Measurements from ENCODE around the gene TAOK2.
"Not testable (repeated sequence)": the region's sequence is repeated elsewhere in the genome, so short reads cannot be mapped to it uniquely, and the experiment has no call there.

Gene TAOK2

DNA sequence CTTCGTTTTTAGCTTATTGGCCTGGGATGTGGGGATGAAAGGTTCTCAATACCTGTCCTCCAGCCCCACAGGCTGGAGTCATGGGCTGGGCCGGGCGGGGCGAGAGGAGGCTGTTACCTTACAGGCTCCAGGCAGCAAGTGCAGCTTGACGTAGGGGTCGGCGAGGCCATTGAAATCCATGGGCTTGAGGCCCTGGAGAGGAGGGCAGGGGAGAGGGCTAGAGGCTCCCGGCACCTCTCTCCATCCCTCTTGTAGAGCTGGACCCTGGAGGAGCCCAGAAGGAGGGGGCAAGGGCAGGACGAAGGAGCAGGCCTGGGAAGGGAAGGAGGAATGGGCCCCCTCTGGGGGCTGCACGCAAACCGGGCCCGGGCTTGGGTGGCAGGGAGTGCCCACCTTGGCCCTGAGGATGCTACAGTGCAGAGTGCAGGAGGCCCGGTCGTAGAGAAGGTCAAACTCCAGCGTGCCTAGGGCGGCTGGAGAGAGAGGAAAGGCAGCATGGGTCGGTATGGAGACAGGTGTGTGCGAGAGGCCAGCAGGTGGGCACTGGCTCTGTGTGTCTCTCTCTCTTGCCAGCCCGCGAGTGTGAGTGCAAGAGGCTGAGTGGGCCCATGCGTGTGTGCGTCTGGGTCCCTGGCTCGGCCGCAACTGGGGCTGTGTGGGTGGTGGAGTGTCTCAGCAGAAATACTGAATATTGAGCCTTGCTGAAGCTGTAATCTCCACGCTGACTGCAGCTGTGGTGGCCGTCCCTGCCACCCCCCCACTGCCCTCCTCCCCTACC is 35.6 kb downstream of the TAOK2 start:
- H3K36me3 ChIP-seq (ENCODE audit: control insufficient read depth, insufficient read depth, low read length, severe bottlenecking) = no peaks in the 10 kb centered on the region

DNA sequence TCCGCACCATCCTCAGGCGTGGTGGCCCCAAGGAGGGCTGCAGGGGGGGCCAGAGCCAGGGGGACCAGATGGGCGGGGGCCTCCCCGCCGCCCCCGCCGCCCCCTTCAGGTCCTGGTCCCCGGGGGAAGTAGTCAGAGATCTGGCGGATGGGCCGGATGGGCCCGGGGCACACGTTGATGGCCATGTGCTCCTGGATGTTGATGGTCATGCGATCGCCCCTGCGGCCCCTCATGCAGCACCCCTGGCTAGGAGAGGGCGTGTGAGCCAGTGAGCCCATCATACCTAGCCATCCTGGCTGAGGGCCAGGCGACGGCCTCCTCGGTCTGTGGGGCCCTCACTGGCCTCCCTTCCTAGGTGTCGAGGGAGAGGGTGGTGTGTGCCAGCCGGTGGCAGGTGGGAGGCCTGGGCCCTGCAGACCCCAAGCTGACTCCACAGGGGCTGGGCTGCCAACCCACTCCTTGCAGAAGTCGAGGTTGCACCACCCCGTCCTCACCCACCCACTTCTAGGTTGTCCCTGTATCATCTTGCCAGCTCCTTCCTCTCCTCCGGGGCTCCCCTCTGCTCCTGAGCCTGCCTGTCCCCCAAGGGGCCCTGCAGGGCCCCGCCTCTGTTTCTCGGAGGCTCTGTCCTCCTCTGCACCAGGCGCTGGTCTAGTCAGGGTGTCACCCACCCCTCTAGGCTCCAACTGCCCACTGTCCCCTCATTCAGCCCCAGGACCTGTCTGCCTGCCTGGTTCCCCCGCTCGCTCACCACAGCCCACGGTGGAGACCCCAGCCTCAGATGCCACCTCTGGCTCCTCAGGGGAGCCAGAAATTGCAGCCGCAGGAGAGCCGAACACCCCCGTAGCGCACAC is 36.5 kb downstream of the TAOK2 start:
- Histone ChIP-seq H3K9ac (ENCODE audit: low read length) (no peak overlapping the region), H3K9me3 (ENCODE audit: control insufficient read depth, low read length) (no peaks in the 10 kb centered on the region), H3K27me3 (replicated peaks; ENCODE audit: control insufficient read depth, insufficient read depth, low read length) (peaks cover 24% of the 10 kb centered on the region), H3K4me1 (ENCODE audit: control insufficient read depth, insufficient read depth, low read length) (peaks cover 9% of the 10 kb centered on the region), H3K4me3 (ENCODE audit: low read length) (no peak overlapping the region), H3K36me3 (ENCODE audit: control insufficient read depth, insufficient read depth, low read length, severe bottlenecking) (no peaks in the 10 kb centered on the region)
- DNase-seq (ENCODE audit: low read depth) = no peak

More for the DNA sequence above, 35.6 kb downstream of the TAOK2 start:
- no peak for DNase-seq (ENCODE audit: low read depth)
- Histone ChIP-seq H3K4me1 (ENCODE audit: control insufficient read depth, insufficient read depth, low read length) (peaks cover 9% of the 10 kb centered on the region), H3K9ac (ENCODE audit: low read length) (no peak overlapping the region), H3K9me3 (ENCODE audit: control insufficient read depth, low read length) (no peaks in the 10 kb centered on the region), H3K27me3 (replicated peaks; ENCODE audit: control insufficient read depth, insufficient read depth, low read length) (peaks cover 24% of the 10 kb centered on the region), H3K4me3 (ENCODE audit: low read length) (no peak overlapping the region)

DNA sequence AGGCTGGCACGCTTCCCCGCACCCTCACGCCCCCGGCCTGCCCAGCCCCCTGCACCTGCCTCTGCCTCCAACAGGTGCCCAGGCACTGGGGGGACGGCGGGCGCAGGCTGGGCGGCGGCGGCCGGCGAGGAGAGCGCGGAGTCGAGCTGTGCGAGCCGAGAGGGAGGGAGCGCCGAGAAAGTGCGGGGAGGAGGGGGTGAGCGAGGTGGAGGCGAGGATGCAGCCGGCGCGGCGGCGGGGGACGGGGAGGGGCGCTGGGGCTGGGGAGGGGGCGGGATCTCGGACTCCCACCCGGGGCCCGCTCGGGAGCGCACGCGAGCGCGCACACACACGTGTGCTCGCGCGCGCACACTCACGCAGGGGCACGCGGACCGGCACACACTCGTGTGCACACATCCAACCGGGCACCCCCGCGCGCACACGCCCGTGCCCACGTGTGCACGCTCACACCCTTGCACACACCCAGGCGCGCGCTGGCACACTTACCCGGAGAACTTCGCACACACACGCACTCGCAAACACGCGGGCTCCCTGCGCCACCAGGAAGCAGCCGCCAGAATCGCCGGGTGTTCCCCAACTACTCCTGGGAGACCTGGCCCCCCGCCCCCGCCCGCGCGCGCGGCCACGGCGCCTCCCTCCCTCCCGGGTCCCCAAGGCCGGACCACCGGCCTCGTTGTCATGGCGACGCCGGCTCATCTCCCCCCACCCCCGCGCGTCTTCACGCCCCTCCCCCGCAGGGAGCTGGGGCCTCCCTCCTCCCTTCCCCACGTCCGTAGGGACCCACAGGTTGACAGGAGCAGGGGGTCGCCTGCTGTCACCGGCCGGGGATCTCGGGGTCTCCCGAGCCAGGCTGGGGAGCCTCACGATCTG is 37.4 kb downstream of the TAOK2 start, which contains the start of gene DOC2A:
Gene DOC2A (minus strand): TSS at position 184 of the 870 bp plus-strand sequence. CDS start 805 bp downstream, outside the sequence.
- H3K4me1 ChIP-seq (ENCODE audit: control insufficient read depth, insufficient read depth, low read length) = peaks cover 9% of the 10 kb centered on the region
- no peak within 1 kb of the TSS for H3K9ac ChIP-seq (ENCODE audit: low read length)
- no peaks in the 10 kb centered on the region for H3K36me3 ChIP-seq (ENCODE audit: control insufficient read depth, insufficient read depth, low read length, severe bottlenecking)
- DNase-seq (ENCODE audit: low read depth) = peak; percentile 43
- no peaks in the 10 kb centered on the region for H3K9me3 ChIP-seq (ENCODE audit: control insufficient read depth, low read length)
- no peak within 1 kb of the TSS for H3K4me3 ChIP-seq (ENCODE audit: low read length)
- peaks cover 24% of the 10 kb centered on the region for H3K27me3 ChIP-seq (replicated peaks; ENCODE audit: control insufficient read depth, insufficient read depth, low read length)

DNA sequence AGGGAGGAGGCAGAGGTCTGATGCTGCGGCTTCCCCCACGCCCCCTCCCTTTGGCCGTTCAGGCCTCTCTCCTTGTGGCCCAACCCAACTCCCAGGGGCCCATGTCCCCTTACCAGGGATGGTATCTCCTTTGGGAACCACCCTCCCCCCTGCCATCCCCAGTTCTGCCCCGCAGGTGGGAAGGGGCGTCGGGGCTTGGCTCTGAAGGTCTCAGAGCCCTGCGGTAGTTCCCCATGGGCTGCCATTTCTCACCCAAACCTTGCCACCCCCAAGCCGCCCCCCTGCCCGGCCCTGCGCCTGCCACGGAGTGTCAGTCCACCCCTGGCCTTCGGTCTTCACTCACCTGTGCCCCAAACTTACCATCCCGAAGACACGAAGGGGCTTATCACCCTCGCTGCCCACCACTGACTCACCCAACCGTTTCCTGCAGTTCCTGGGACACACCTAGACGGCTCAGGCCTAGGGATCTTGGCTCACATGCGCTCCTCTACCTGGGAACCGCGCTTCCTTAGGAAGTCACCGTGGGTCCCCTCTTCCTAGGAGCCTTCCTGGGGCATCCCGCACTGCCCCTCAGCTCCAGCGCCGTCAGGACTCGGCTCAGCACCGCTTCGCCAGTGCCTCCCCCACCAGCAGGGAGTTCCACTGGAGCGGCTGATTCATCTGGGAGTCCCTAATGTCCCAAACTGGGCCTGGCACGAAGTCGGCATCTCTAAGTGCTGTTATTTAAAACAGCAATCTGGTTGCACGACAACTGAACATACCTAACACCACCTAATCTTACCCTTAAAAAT is 38.2 kb downstream of the TAOK2 start:
- Histone ChIP-seq H3K4me3 (ENCODE audit: low read length) (no peak overlapping the region), H3K9me3 (ENCODE audit: control insufficient read depth, low read length) (no peaks in the 10 kb centered on the region), H3K4me1 (ENCODE audit: control insufficient read depth, insufficient read depth, low read length) (peaks cover 9% of the 10 kb centered on the region), H3K9ac (ENCODE audit: low read length) (no peak overlapping the region), H3K27me3 (replicated peaks; ENCODE audit: control insufficient read depth, insufficient read depth, low read length) (peaks cover 29% of the 10 kb centered on the region), H3K36me3 (ENCODE audit: control insufficient read depth, insufficient read depth, low read length, severe bottlenecking) (no peaks in the 10 kb centered on the region)
- no peak for DNase-seq (ENCODE audit: low read depth)

DNA sequence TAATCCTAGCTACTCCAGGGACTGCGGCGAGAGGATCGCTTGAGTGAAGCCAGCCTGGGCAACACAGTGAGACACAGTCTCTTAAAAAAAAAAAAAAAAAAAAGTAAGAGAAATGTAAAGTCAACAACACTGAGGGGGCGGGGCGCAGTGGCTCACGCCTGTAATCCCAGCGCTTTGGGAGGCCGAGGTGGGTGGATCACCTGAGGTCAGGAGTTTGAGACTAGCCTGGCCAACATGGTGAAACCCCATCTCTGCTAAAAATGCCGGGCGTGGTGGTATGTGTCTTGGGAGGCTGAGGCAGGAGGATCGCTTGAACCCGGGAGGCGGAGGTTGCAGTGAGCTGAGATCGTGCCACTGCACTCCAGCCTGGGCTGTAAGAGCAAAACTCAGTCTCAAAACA is 38.9 kb downstream of the TAOK2 start:
- not testable (repeated sequence) for H3K4me1 ChIP-seq (ENCODE audit: control insufficient read depth, insufficient read depth, low read length); H3K4me3 ChIP-seq (ENCODE audit: low read length); H3K9ac ChIP-seq (ENCODE audit: low read length)

DNA sequence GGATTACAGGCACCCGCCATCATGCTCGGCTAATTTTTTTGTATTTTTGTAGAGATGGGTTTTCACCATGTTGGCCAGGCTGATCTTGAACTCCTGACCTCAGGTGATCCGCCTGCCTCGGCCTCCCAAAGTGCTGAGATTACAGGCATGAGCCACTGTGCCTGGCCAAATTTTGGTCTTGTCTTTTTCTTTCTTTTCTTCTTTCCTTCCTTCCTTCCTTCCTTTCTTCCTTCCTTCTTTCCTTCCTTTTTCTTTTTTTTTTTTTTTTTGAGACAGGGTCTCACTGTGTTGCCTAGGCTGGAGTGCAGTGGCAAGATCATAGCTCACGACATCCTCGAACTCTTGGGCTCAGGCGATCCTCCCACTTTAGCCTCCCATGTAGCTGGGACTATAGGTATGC is 41.8 kb downstream of the TAOK2 start:
- not testable (repeated sequence) for H3K4me1 ChIP-seq (ENCODE audit: control insufficient read depth, insufficient read depth, low read length); H3K9me3 ChIP-seq (ENCODE audit: control insufficient read depth, low read length); H3K27me3 ChIP-seq (replicated peaks; ENCODE audit: control insufficient read depth, insufficient read depth, low read length); DNase-seq (ENCODE audit: low read depth); H3K36me3 ChIP-seq (ENCODE audit: control insufficient read depth, insufficient read depth, low read length, severe bottlenecking); H3K4me3 ChIP-seq (ENCODE audit: low read length); H3K9ac ChIP-seq (ENCODE audit: low read length)

More for the DNA sequence above, 38.9 kb downstream of the TAOK2 start:
- H3K9me3 ChIP-seq (ENCODE audit: control insufficient read depth, low read length); H3K36me3 ChIP-seq (ENCODE audit: control insufficient read depth, insufficient read depth, low read length, severe bottlenecking); DNase-seq (ENCODE audit: low read depth): not testable (repeated sequence)
- H3K27me3 ChIP-seq (replicated peaks; ENCODE audit: control insufficient read depth, insufficient read depth, low read length) = peaks cover 27% of the 10 kb centered on the region

DNA sequence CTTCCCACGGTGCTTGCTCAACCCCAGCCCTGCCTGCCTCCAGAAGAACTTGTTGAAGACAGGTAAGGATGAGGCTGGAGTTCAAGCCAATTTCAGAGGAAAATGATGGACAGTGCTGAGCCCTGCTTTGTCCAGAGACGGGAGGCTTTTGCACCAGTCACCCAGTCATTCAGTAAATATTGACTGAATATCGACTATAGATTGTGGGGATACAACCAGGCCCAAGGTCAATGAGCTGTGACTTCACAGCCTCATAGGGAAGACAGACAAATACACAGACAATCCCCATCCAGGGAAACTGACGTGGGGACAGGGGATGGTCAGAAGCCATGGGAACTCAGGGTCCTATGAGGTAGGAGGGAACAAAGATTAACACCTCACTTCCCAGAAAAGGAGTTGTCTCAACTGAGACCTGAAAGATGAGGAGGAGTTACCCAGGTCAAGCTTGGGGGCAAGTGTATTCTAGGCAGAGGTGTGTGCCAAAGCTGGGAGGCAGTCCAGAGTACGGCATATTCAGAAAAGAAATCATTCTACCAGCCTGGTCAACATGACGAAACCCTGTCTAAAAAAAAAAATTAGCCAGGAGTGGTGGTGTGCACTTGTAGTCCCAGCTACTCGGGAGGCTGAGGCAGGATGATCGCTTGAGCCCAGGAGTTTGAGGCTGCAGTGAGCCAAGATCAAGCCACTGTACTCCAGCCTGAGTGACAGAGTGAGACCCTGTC is 43.0 kb downstream of the TAOK2 start:
- H3K9me3 ChIP-seq (ENCODE audit: control insufficient read depth, low read length) = no peaks in the 10 kb centered on the region
- H3K9ac ChIP-seq (ENCODE audit: low read length) = no peak overlapping the region
- H3K36me3 ChIP-seq (ENCODE audit: control insufficient read depth, insufficient read depth, low read length, severe bottlenecking) = no peaks in the 10 kb centered on the region
- H3K27me3 ChIP-seq (replicated peaks; ENCODE audit: control insufficient read depth, insufficient read depth, low read length) = peaks cover 5% of the 10 kb centered on the region
- no peak for DNase-seq (ENCODE audit: low read depth)
- H3K4me1 ChIP-seq (ENCODE audit: control insufficient read depth, insufficient read depth, low read length) = peaks cover 10% of the 10 kb centered on the region
- no peak overlapping the region for H3K4me3 ChIP-seq (ENCODE audit: low read length)

DNA sequence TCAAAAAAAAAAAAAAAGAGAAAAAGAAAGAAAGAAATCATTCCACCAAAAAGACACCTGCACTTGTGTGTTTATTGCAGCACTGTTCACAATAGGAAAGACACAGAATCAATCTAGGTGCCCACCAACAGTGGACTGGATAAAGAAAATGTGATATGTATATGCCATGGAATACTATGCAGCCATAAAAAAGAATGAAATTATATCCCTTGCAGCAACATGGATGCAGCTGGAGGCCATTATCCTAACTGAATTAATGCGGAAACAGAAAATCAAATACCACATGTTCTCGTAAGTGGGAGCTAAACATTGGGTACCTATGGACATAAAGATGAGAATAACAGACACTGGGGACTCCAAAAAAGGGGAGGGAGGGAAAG is 43.6 kb downstream of the TAOK2 start:
- H3K27me3 ChIP-seq (replicated peaks; ENCODE audit: control insufficient read depth, insufficient read depth, low read length) = peaks cover 5% of the 10 kb centered on the region
- no peak overlapping the region for H3K9ac ChIP-seq (ENCODE audit: low read length)

DNA sequence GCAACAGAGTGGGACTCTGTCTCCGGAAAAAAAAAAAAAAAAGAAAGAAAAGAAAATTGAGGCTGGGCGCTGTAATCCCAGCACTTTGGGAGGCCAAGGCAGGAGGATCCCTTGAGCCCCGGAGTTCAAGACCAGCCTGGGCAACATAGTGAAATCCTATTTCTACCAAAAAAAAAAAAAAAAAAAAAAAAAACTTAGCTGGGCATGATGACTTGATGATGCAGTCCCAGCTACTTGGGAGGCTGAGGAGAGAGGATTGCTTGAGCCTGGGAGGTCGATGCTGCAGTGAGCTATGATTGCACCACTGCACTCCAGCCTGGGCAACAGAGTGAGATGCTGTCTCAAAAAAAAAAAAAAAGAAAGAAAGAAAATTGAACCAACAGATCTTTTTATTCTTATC is 44.3 kb downstream of the TAOK2 start:
- H3K9ac ChIP-seq (ENCODE audit: low read length); H3K4me3 ChIP-seq (ENCODE audit: low read length): not testable (repeated sequence)

More for the DNA sequence above, 43.6 kb downstream of the TAOK2 start:
- Histone ChIP-seq H3K4me3 (ENCODE audit: low read length) (no peak overlapping the region), H3K9me3 (ENCODE audit: control insufficient read depth, low read length) (no peaks in the 10 kb centered on the region), H3K4me1 (ENCODE audit: control insufficient read depth, insufficient read depth, low read length) (peaks cover 5% of the 10 kb centered on the region), H3K36me3 (ENCODE audit: control insufficient read depth, insufficient read depth, low read length, severe bottlenecking) (no peaks in the 10 kb centered on the region)
- DNase-seq (ENCODE audit: low read depth) = no peak

DNA sequence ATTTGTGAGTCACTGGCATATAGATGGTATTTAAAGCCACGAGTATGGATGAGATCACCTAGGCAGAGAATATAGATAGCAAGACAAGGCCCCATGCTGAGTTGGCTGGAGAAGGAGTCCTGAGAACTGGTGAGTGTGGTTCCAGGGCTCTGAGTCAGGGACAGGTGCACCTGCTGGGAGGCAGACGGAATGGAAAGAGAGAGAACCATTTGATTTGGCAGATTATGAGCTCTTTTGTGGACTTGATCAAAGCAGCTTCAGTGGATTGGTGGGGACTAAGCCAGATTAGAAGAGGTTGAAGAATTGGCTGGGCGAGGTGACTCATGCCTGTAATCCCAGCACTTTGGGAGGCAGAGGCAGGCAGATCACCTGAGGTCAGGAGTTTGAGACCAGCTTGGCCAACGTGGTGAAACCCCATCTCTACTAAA is 45.1 kb downstream of the TAOK2 start:
- Histone ChIP-seq H3K36me3 (ENCODE audit: control insufficient read depth, insufficient read depth, low read length, severe bottlenecking) (no peaks in the 10 kb centered on the region), H3K4me1 (ENCODE audit: control insufficient read depth, insufficient read depth, low read length) (peaks cover 5% of the 10 kb centered on the region), H3K27me3 (replicated peaks; ENCODE audit: control insufficient read depth, insufficient read depth, low read length) (peaks cover 13% of the 10 kb centered on the region), H3K9me3 (ENCODE audit: control insufficient read depth, low read length) (no peaks in the 10 kb centered on the region), H3K9ac (ENCODE audit: low read length) (no peak overlapping the region), H3K4me3 (ENCODE audit: low read length) (no peak overlapping the region)
- DNase-seq (ENCODE audit: low read depth) = no peak

More for the DNA sequence above, 44.3 kb downstream of the TAOK2 start:
- H3K4me1 ChIP-seq (ENCODE audit: control insufficient read depth, insufficient read depth, low read length); H3K27me3 ChIP-seq (replicated peaks; ENCODE audit: control insufficient read depth, insufficient read depth, low read length); DNase-seq (ENCODE audit: low read depth); H3K9me3 ChIP-seq (ENCODE audit: control insufficient read depth, low read length); H3K36me3 ChIP-seq (ENCODE audit: control insufficient read depth, insufficient read depth, low read length, severe bottlenecking): not testable (repeated sequence)
